ENCODE data around the gene ANKRD11. TPM values are rescaled to one million over a fixed set of nuclear protein-coding genes. Genes with fewer than 3 reads are reported as not detected.

The ANKRD11 gene
- total and polyA plus RNA-seq, 2 donors (not counting 3 experiments of a cell fraction or from before 2014, with no cell fraction given) = 55.8 to 191 TPM

DNA sequence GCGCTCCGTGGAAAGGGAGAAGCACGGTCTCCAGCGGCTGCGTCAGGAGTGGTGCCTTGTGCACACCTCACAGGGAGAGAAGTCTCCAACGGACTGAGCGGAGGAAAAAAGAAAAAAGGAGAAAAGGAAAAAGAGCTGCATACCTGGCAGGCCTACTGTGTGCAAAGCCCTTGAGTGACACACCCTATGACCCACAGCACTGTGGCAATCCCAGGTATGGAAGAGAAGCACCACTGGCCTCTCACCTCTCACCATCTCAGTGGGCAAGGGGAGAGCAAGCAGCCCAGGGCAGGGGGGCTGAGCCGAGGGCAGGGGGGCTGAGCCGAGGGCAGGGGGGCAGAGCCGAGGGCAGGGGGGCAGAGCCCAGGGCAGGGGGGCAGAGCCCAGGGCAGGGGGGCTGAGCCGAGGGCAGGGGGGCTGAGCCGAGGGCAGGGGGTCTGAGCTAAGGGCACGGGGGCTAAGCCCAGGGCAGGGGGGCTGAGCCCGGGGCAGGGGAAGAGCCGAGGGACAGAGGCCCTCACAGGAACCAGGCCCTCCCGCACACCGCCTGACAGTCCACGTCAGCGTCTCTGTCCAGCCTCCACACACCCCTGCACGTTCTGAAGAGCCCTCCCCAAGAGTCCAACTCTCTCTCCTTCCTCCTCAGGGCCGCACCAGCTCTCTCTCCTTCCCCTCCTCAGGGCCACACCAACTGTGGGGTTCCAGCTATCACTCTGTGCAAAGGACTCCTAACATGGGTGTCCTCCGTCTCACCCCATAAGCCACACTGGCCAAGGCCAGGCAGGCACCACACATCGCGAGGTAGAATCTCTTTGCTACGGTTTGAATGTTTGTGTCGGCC is 167.0 kb downstream of the ANKRD11 start:
- no peak overlapping the region for H3K9ac ChIP-seq (replicated peaks; ENCODE audit: extremely low read depth, insufficient read depth, low read length)
- H3K9me3 ChIP-seq (replicated peaks; ENCODE audit: control insufficient read depth, insufficient read depth, low read length) = no peaks in the 10 kb centered on the region
- H4K20me1 ChIP-seq (replicated peaks; ENCODE audit: control insufficient read depth, extremely low read depth, insufficient read depth, low read length) = no peaks in the 10 kb centered on the region
- intact Hi-C loops (cut with micrococcal nuclease) = no loop called here
- DNase-seq (ENCODE audit: low read depth, low spot score) = no peak
- no TSS peak for BruUV-seq (replicated peaks)
- H3K27ac ChIP-seq (ENCODE audit: insufficient read depth, low read depth, low read length) = peak overlapping the region; percentile 36
- no peaks in the 10 kb centered on the region for H3K9me1 ChIP-seq (replicated peaks; ENCODE audit: control insufficient read depth, extremely low read depth, insufficient read depth, low read length)
- dilution Hi-C loops (cut with MboI; ENCODE audit: extremely low pct_ligation_motif_present, low sequenced_read_pairs) = no loop called here
- no peak for TF ChIP-seq JUN (IDR thresholded peaks at IDR 0.05; ENCODE audit: borderline replicate concordance, insufficient read depth, insufficient read length, low read depth)
- no peak for TF ChIP-seq POLR2AphosphoS5 (IDR thresholded peaks at IDR 0.05; ENCODE audit: insufficient read depth, low read depth, low read length)
- TF ChIP-seq EZH2 (IDR thresholded peaks at IDR 0.05; ENCODE audit: borderline replicate concordance, low read depth, low read length, severe bottlenecking) = no peak
- TF ChIP-seq GATA2 (IDR thresholded peaks at IDR 0.05; ENCODE audit: insufficient read depth, insufficient read length, low read depth, low read length) = no peak
- TF ChIP-seq FOS (IDR thresholded peaks at IDR 0.05; ENCODE audit: borderline replicate concordance, insufficient read depth, low read length) = no peak
- TF ChIP-seq MYC (IDR thresholded peaks at IDR 0.05; ENCODE audit: low read depth, low read length) = no peak
- TF ChIP-seq MAX (IDR thresholded peaks at IDR 0.05; ENCODE audit: insufficient read depth, insufficient read length) = no peak
- peaks cover 78% of the 10 kb centered on the region for H3K4me1 ChIP-seq (ENCODE audit: control insufficient read depth, extremely low read depth, insufficient read depth, low read length)
- H3K27me3 ChIP-seq (ENCODE audit: control insufficient read depth in 2 of 2, insufficient read depth in 2 of 2, low read length in 2 of 2) = no peaks in the 10 kb centered on the region
- no peak for FAIRE-seq
- no peak overlapping the region for H3K4me3 ChIP-seq (replicated peaks in 1 of 3; ENCODE audit: insufficient read depth in 1 of 3, low read depth in 1 of 3, low read length in 3 of 3)
- ChIA-PET CTCF (interaction anchor here (0.8 to 1.3 kb wide), 3 partner anchors 12 to 234 kb away, joined by 3 to 4 read pairs (median 3); no protein-coding TSS in a partner anchor), POLR2A (no interaction called here)
- no peaks in the 10 kb centered on the region for H3K36me3 ChIP-seq (ENCODE audit: control insufficient read depth in 2 of 2, extremely low read depth in 1 of 2, insufficient read depth in 2 of 2, low read length in 2 of 2)
- H3K4me2 ChIP-seq (ENCODE audit: insufficient read depth, low read length) = no peak overlapping the region
- H3K79me2 ChIP-seq (ENCODE audit: control insufficient read depth, insufficient read depth, low read length) = peaks cover 91% of the 10 kb centered on the region
- no peak overlapping the region for H2AFZ ChIP-seq (ENCODE audit: low read depth, low read length)
